HepG2 (cell line): ENCODE data around the gene SEMA6B. TPM values are rescaled to one million over a fixed set of nuclear protein-coding genes. Genes with fewer than 3 reads are reported as not detected.

Source experiments
- CHD4 ChIP-seq: fragments of 200-600 bp; sonication (generic); IDR thresholded peaks from 2 replicates; pipeline ENCODE4 v1.7.0; 2017; ENCODE audit warnings: mild to moderate bottlenecking, low read length, borderline replicate concordance
- KLF11 ChIP-seq: IDR thresholded peaks from 2 replicates; pipeline ENCODE4 v1.6.1; 2016; ENCODE audit warnings: missing compliant biosample characterization
- TAF1 ChIP-seq: sonication (generic); formaldehyde crosslinking; IDR thresholded peaks from 2 replicates; pipeline ENCODE4 v1.4.0; 2020; ENCODE audit warnings: missing genetic modification reagents
- TMF1 ChIP-seq: sonication (generic); formaldehyde crosslinking; IDR thresholded peaks from 2 replicates; pipeline ENCODE4 v1.8.1; 2022; ENCODE audit warnings: low read depth, missing genetic modification reagents
- U2AF1 ChIP-seq: fragments of 200-400 bp; formaldehyde crosslinking; optimal IDR thresholded peaks from 2 replicates; pipeline ENCODE3; 2017; ENCODE audit warnings: mild to moderate bottlenecking, low read depth, low read length
- ZBTB8A ChIP-seq: sonication (generic); formaldehyde crosslinking; IDR thresholded peaks from 2 replicates; pipeline ENCODE4 v1.4.0; 2020; ENCODE audit warnings: mild to moderate bottlenecking, low read depth, missing genetic modification reagents, borderline replicate concordance
- ZNF225 ChIP-seq: sonication (generic); formaldehyde crosslinking; IDR thresholded peaks from 2 replicates; pipeline ENCODE4 v1.4.0; 2020; ENCODE audit warnings: mild to moderate bottlenecking, missing genetic modification reagents
- ZNF331 ChIP-seq: sonication (generic); formaldehyde crosslinking; IDR thresholded peaks from 2 replicates; pipeline ENCODE4 v1.4.0; 2020; ENCODE audit warnings: missing genetic modification reagents
- ZNF619 ChIP-seq: sonication (generic); formaldehyde crosslinking; IDR thresholded peaks from 2 replicates; pipeline ENCODE4 v1.4.0; 2020; ENCODE audit warnings: mild to moderate bottlenecking, missing genetic modification reagents
- polyA plus RNA-seq, 8 experiments: library from polyadenylated mRNA; depleted of rRNA in 3 of 8; stranded (reverse) in 7 of 8; unstranded in 1 of 8; fragments of >200 nt; fragmentation: Illumina TruSeq in 4 of 8; extraction: Trizol in 4 of 8; gene quantifications; 2 replicates each; pipeline versions ENCODE4 v1.2.1 to v1.2.3, GENCODE V29; 2011 to 2016; ENCODE audit warnings: low read depth in 4 of 8, missing spikeins in 1 of 8, mixed read lengths in 1 of 8; ENCODE audit not compliant: insufficient read depth in 1 of 8
- total RNA-seq, 5 experiments: library from RNA; depleted of rRNA; stranded (reverse); fragments of >200 nt; fragmentation: Illumina TruSeq; extraction: Trizol; gene quantifications; 2 replicates each; pipeline ENCODE4 v1.2.3, GENCODE V29; 2016; ENCODE audit warnings: low read depth in 1 of 5
- TF ChIP-seq, protein P1 (sequence below): sonication (generic); formaldehyde crosslinking; IDR thresholded peaks from 2 replicates; pipeline ENCODE4 v1.4.0; 2020; ENCODE audit warnings: low read depth, mild to moderate bottlenecking, missing genetic modification reagents
- TF ChIP-seq, protein P2 (sequence below): sonication (generic); formaldehyde crosslinking; IDR thresholded peaks from 2 replicates; pipeline ENCODE4 v1.8.0; 2022; ENCODE audit warnings: mild to moderate bottlenecking, missing genetic modification reagents
- TF ChIP-seq, protein P3 (sequence below): sonication (generic); formaldehyde crosslinking; IDR thresholded peaks from 2 replicates; pipeline ENCODE4 v1.5.0; 2020; ENCODE audit warnings: missing genetic modification reagents
- TF ChIP-seq, protein P4 (sequence below): sonication (generic); formaldehyde crosslinking; conservative IDR thresholded peaks from 2 replicates; pipeline ENCODE4 v1.4.0; 2020; ENCODE audit warnings: missing genetic modification reagents

The SEMA6B gene
- total and polyA plus RNA-seq, 2 of the 13 experiments (the other 11 are each of a cell fraction or from before 2014, with no cell fraction given): 45.5 to 67.1 TPM

DNA sequence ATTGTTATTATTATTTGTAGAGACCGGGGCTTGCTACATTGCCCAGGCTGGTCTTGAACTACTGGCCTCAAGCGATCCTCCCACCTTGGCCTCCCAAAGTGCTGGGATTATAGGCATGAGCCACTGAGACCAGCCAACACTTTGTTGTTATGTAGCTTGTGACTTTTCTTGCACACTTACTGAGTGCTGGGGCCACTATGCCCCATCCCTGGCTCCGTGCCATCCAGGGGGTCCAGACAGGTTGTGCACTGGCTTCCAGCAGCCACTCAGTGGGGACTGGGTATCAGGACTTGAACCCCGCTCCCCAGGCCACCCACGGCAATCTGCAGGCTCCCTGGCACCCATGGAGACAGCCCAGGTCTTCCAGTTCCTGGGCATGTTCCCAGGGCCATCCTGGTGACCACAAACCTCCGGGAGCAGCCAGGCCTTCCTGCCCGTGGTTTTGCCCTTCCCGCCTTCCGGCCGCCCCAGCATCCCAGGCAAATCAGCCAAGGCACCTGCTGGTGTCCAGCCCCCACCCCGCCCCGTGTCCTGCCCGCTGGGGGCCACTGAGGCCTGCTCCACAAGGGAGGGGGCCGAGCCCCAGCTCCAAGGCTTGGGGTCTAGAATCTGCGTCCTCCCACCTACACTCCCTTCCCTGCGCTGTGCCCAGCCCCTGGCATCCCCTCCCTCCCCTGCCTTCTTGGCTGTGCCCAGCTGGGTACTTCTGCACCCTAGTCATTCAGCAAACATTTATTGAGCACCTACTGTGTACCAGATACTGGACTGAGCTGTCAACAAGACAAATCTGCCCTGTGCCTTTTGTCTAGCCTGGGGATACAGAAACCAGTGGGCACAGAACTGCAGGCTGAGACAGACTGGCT lies 23.7 kb upstream of the SEMA6B start (continued):
- TF ChIP-seq, protein P1, sequence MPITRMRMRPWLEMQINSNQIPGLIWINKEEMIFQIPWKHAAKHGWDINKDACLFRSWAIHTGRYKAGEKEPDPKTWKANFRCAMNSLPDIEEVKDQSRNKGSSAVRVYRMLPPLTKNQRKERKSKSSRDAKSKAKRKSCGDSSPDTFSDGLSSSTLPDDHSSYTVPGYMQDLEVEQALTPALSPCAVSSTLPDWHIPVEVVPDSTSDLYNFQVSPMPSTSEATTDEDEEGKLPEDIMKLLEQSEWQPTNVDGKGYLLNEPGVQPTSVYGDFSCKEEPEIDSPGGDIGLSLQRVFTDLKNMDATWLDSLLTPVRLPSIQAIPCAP (CRISPR knock-in tag): no peak
- TF ChIP-seq KLF11 (CRISPR knock-in tag): peak; percentile 28; the same call in 1 of the 2 replicates
- no peak for TF ChIP-seq ZNF619 (CRISPR knock-in tag)
- peak; percentile 58; the same call in 1 of the 2 replicates for TF ChIP-seq TAF1
- TF ChIP-seq, protein P2, sequence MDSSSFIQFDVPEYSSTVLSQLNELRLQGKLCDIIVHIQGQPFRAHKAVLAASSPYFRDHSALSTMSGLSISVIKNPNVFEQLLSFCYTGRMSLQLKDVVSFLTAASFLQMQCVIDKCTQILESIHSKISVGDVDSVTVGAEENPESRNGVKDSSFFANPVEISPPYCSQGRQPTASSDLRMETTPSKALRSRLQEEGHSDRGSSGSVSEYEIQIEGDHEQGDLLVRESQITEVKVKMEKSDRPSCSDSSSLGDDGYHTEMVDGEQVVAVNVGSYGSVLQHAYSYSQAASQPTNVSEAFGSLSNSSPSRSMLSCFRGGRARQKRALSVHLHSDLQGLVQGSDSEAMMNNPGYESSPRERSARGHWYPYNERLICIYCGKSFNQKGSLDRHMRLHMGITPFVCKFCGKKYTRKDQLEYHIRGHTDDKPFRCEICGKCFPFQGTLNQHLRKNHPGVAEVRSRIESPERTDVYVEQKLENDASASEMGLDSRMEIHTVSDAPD (CRISPR knock-in tag): peak; percentile 58
- TF ChIP-seq, protein P3, sequence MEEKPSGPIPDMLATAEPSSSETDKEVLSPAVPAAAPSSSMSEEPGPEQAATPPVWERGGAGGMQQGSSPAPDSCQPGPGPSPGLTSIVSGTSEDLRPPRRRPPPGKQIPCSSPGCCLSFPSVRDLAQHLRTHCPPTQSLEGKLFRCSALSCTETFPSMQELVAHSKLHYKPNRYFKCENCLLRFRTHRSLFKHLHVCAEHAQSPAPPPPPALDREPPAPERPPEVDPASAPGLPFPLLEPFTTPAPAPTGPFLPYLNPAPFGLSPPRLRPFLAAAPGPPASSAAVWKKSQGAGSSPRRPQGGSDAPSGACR (CRISPR knock-in tag): no peak
- no peak for TF ChIP-seq ZBTB8A (CRISPR knock-in tag)
- TF ChIP-seq TMF1 (CRISPR knock-in tag): no peak
- TF ChIP-seq CHD4: no peak; the same call in 1 of the 2 replicates
- TF ChIP-seq ZNF225: peak; percentile 68
- TF ChIP-seq ZNF331 (CRISPR knock-in tag): no peak; the same call in 1 of the 2 replicates
- TF ChIP-seq, protein P4, sequence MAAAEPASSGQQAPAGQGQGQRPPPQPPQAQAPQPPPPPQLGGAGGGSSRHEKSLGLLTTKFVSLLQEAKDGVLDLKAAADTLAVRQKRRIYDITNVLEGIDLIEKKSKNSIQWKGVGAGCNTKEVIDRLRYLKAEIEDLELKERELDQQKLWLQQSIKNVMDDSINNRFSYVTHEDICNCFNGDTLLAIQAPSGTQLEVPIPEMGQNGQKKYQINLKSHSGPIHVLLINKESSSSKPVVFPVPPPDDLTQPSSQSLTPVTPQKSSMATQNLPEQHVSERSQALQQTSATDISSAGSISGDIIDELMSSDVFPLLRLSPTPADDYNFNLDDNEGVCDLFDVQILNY (CRISPR knock-in tag): peak; percentile 56; the same call in 1 of the 2 replicates
- no peak for TF ChIP-seq U2AF1
